DND-41 (cell line): ENCODE results near the gene NIT2.

Experiments used
- ATAC-seq: fragments of 200-7000 bp; cut with Tn5 transposase; 3 replicates; pipeline ENCODE4 v1.9.1; 2021; ENCODE audit warnings: low read depth; ENCODE audit not compliant: insufficient read depth
- DNase-seq: peaks from one replicate; pipeline ENCODE4 v3.0.0-alpha.2; 2020
- H2AFZ ChIP-seq: 2 replicates; pipeline ENCODE4 v1.6.0; 2012; ENCODE audit warnings: low read depth, low read length
- H3K27ac ChIP-seq: 2 replicates; pipeline ENCODE4 v1.5.1; 2012; ENCODE audit warnings: low read length, inconsistent platforms
- H3K27me3 ChIP-seq: fragments of 200-600 bp; sonication (generic); 2 replicates; pipeline ENCODE4 v1.6.0; 2012; ENCODE audit warnings: low read length, mild to moderate bottlenecking, inconsistent platforms; ENCODE audit not compliant: insufficient read depth, poor library complexity
- H3K36me3 ChIP-seq: 2 replicates; pipeline ENCODE4 v1.5.1; 2012; ENCODE audit warnings: low read length, inconsistent platforms; ENCODE audit not compliant: insufficient read depth
- H3K4me1 ChIP-seq: 2 replicates; pipeline ENCODE4 v1.5.1; 2012; ENCODE audit warnings: mild to moderate bottlenecking, low read length; ENCODE audit not compliant: insufficient read depth
- H3K4me2 ChIP-seq: 2 replicates; pipeline ENCODE4 v1.6.0; 2012; ENCODE audit warnings: mild to moderate bottlenecking, moderate library complexity, low read length, inconsistent platforms; ENCODE audit not compliant: insufficient read depth
- H3K4me3 ChIP-seq, 2 experiments: fragments of 200-600 bp in 1 of 2; shearing (Covaris generic) in 1 of 2; 2 replicates each; pipeline ENCODE4 v1.5.1; 2012 to 2016; ENCODE audit warnings: inconsistent platforms in 2 of 2, low read length in 2 of 2, mild to moderate bottlenecking in 2 of 2, low read depth in 1 of 2, moderate library complexity in 1 of 2
- H3K79me2 ChIP-seq: 2 replicates; pipeline ENCODE4 v1.6.0; 2012; ENCODE audit warnings: low read length, inconsistent platforms; ENCODE audit not compliant: insufficient read depth
- H3K9ac ChIP-seq: 2 replicates; pipeline ENCODE4 v1.6.0; 2012; ENCODE audit warnings: low read depth, mild to moderate bottlenecking, inconsistent platforms, low read length, moderate library complexity
- H3K9me3 ChIP-seq: 2 replicates; pipeline ENCODE4 v1.5.1; 2012; ENCODE audit warnings: low read length, moderate library complexity, mild to moderate bottlenecking, inconsistent platforms; ENCODE audit not compliant: insufficient read depth, severe bottlenecking
- H4K20me1 ChIP-seq: 2 replicates; pipeline ENCODE4 v1.6.0; 2012; ENCODE audit warnings: low read length; ENCODE audit not compliant: insufficient read depth
- CTCF ChIP-seq: IDR thresholded peaks from 2 replicates; pipeline ENCODE4 v1.5.1; 2012; ENCODE audit warnings: borderline replicate concordance, low read length, moderate library complexity, mild to moderate bottlenecking; ENCODE audit not compliant: poor library complexity, severe bottlenecking; ENCODE audit errors: extremely low read depth
- EZH2 ChIP-seq: IDR thresholded peaks from 3 replicates; pipeline ENCODE4 v1.6.1; 2012; ENCODE audit warnings: borderline replicate concordance, low read depth, mild to moderate bottlenecking, moderate library complexity, low read length, inconsistent platforms; ENCODE audit not compliant: severe bottlenecking

Gene NIT2

GRCh38 chr3:100407977-100408532, 73.5 kb downstream of the NIT2 start:
- Histone ChIP-seq H3K4me1 (peaks cover 15% of the 10 kb centered on the region), H3K9me3 (peaks cover 3% of the 10 kb centered on the region), H3K27me3 (no peaks in the 10 kb centered on the region), H3K4me3 (no peak overlapping the region), H3K27ac (no peak overlapping the region), H3K79me2 (peaks cover 16% of the 10 kb centered on the region), H3K4me2 (no peak overlapping the region), H2AFZ (no peak overlapping the region), H3K36me3 (peaks cover 6% of the 10 kb centered on the region; the same call in 1 of the 2 replicates), H4K20me1 (no peaks in the 10 kb centered on the region), H3K9ac (no peak overlapping the region)
- TF ChIP-seq CTCF: no peak
- TF ChIP-seq EZH2: no peak
- DNase-seq: no peak
- no peak for ATAC-seq
